Smooth muscle cell (in vitro differentiated cells): ENCODE measurements around the gene HELB. TPM values are rescaled to one million over a fixed set of nuclear protein-coding genes. Genes with fewer than 3 reads are reported as not detected.

Experiments used
- DNase-seq: peaks from one replicate; lab custom pipeline; 2025; ENCODE audit not compliant: unreplicated experiment; lab: John Stamatoyannopoulos, UW
- H2AFZ ChIP-seq: fragments of 200-600 bp; sonication (generic); 2 replicates; pipeline ENCODE4 v1.6.0; 2016; ENCODE audit warnings: antibody characterized with exemption, low read depth, mild to moderate bottlenecking
- H3F3A ChIP-seq: fragments of 200-600 bp; sonication (generic); 2 replicates; pipeline ENCODE4 v1.6.0; 2017; ENCODE audit warnings: antibody characterized with exemption, low read depth
- H3K27ac ChIP-seq: fragments of 200-600 bp; sonication (generic); 2 replicates; pipeline ENCODE4 v1.5.1; 2016; ENCODE audit warnings: low read depth, mild to moderate bottlenecking
- H3K27me3 ChIP-seq: fragments of 200-600 bp; sonication (generic); 2 replicates; pipeline ENCODE4 v1.6.1; 2016; ENCODE audit warnings: low read depth, mild to moderate bottlenecking
- H3K36me3 ChIP-seq: fragments of 200-600 bp; sonication (generic); 2 replicates; pipeline ENCODE4 v1.5.1; 2016; ENCODE audit warnings: low read depth
- H3K4me1 ChIP-seq: fragments of 200-600 bp; sonication (generic); 2 replicates; pipeline ENCODE4 v1.5.1; 2016; ENCODE audit warnings: low read depth
- H3K4me2 ChIP-seq: fragments of 200-600 bp; sonication (generic); 2 replicates; pipeline ENCODE4 v1.6.0; 2016; ENCODE audit warnings: mild to moderate bottlenecking
- H3K4me3 ChIP-seq: fragments of 200-600 bp; sonication (generic); 2 replicates; pipeline ENCODE4 v1.5.1; 2016; ENCODE audit warnings: mild to moderate bottlenecking
- H3K79me2 ChIP-seq: fragments of 200-600 bp; sonication (generic); 2 replicates; pipeline ENCODE4 v1.6.0; 2016; ENCODE audit warnings: low read depth, mild to moderate bottlenecking
- H3K9ac ChIP-seq: fragments of 200-600 bp; sonication (generic); 2 replicates; pipeline ENCODE4 v1.6.0; 2016; ENCODE audit warnings: low read depth
- H3K9me3 ChIP-seq: fragments of 200-600 bp; sonication (generic); replicated peaks from 2 replicates; pipeline ENCODE4 v1.5.1; 2016; ENCODE audit warnings: low read depth
- H4K20me1 ChIP-seq: fragments of 200-600 bp; sonication (generic); 2 replicates; pipeline ENCODE4 v1.6.0; 2016; ENCODE audit warnings: low read depth
- WGBS: methylation state at CpG from one replicate; pipeline ENCODE4 v1.1.7; 2016; ENCODE audit warnings: low lambda C conversion rate; 5-methylcytosine and 5-hydroxymethylcytosine counted together
- polyA plus RNA-seq: library from polyadenylated mRNA; unstranded; fragments of >200 nt; fragmentation: Nextera tagmentation; extraction: Ambion mirVana; gene quantifications from 2 replicates; pipeline ENCODE4 v1.2.1, GENCODE V29; 2016
- total RNA-seq: library from RNA; depleted of rRNA; stranded (reverse); fragments of >200 nt; gene quantifications from 2 replicates; pipeline ENCODE4 v1.2.3, GENCODE V29; 2014
- TF ChIP-seq, protein P1 (sequence below): fragments of 200-600 bp; sonication (generic); IDR thresholded peaks from 2 replicates; pipeline ENCODE4 v1.5.1; 2017; ENCODE audit warnings: borderline replicate concordance, mild to moderate bottlenecking, antibody characterized with exemption; ENCODE audit not compliant: insufficient read depth, poor library complexity, severe bottlenecking

The HELB gene
- total and polyA plus RNA-seq, 2 experiments from 2014 or later: 1.9 to 5.7 TPM

DNA sequence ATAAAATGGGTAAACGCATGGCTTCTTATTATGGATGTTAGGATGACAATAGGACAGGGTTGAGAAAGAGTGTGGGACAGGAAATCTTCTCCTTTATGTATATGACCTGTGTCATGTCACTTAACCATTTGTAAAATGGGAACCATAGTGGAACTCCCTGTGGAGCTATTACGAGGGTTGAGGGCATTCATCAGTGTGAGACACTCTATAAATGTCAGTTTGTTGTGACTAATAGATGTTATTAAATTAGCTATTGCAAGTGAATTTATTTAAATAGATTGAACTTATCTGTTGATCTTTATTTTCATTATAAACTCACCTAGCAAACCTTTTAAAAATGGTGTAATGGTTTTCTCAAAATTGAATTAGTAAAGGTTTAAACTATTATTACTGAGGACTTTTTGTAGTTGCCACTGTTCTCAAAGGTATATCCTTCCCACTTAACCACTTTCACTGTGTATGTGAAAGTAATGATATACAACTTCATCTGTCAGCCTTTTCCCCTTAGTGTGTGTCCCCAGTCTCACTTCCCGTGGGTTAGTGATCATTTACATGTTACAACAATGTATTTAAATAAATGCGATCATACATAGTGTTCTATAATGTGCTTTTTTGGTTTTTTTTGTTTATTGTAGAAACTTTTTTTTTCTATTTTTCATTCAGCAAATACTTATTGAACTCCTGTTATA is 17.1 kb downstream of the HELB start:
- H3K27ac ChIP-seq: no peak overlapping the region
- no peak overlapping the region for H3K4me3 ChIP-seq
- WGBS: 81% methylated on average over 4 of the region's 4 CpGs
- H3K9me3 ChIP-seq: no peaks in the 10 kb centered on the region
- H3K79me2 ChIP-seq: peaks cover 5% of the 10 kb centered on the region
- no peaks in the 10 kb centered on the region for H3K27me3 ChIP-seq
- H3K36me3 ChIP-seq: no peaks in the 10 kb centered on the region
- H4K20me1 ChIP-seq: no peaks in the 10 kb centered on the region
- no peak overlapping the region for H3K4me2 ChIP-seq
- TF ChIP-seq, protein P1, sequence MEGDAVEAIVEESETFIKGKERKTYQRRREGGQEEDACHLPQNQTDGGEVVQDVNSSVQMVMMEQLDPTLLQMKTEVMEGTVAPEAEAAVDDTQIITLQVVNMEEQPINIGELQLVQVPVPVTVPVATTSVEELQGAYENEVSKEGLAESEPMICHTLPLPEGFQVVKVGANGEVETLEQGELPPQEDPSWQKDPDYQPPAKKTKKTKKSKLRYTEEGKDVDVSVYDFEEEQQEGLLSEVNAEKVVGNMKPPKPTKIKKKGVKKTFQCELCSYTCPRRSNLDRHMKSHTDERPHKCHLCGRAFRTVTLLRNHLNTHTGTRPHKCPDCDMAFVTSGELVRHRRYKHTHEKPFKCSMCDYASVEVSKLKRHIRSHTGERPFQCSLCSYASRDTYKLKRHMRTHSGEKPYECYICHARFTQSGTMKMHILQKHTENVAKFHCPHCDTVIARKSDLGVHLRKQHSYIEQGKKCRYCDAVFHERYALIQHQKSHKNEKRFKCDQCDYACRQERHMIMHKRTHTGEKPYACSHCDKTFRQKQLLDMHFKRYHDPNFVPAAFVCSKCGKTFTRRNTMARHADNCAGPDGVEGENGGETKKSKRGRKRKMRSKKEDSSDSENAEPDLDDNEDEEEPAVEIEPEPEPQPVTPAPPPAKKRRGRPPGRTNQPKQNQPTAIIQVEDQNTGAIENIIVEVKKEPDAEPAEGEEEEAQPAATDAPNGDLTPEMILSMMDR: no peak
- no peak overlapping the region for H3K9ac ChIP-seq
- no peak for DNase-seq
- H3F3A ChIP-seq: no peaks in the 10 kb centered on the region
- H3K4me1 ChIP-seq: no peaks in the 10 kb centered on the region
- H2AFZ ChIP-seq: no peak overlapping the region

DNA sequence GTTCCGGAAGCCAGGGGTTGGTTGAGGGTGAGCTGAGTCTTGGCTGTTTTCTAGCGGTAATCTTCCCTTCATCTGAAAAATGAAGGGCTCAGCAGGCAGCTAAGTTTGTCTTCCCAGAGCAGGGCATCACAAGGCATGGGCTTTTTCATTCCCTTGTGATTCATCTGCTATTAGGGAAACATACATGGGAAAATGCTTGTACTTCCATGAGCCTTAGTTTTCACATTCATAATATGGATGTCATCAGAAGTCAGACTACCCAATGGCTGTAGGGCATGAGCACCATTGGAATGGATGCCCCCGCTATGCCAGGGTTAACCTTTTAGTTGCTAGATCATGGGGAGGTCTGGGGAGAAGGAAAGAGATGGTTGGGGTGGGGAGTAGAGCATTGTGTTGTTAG is 18.7 kb downstream of the HELB start:
- H3K27ac ChIP-seq: no peak overlapping the region
- H3K4me2 ChIP-seq: no peak overlapping the region
- H3K4me1 ChIP-seq: no peaks in the 10 kb centered on the region
- no peak for DNase-seq
- WGBS: 97% methylated on average over 3 of the region's 3 CpGs
- H3K27me3 ChIP-seq: no peaks in the 10 kb centered on the region
- H4K20me1 ChIP-seq: no peaks in the 10 kb centered on the region
- H3K36me3 ChIP-seq: no peaks in the 10 kb centered on the region
- H3F3A ChIP-seq: no peaks in the 10 kb centered on the region
- H2AFZ ChIP-seq: no peak overlapping the region
- H3K9me3 ChIP-seq: no peaks in the 10 kb centered on the region
- TF ChIP-seq, protein P1: no peak
- H3K9ac ChIP-seq: no peak overlapping the region
- H3K79me2 ChIP-seq: no peaks in the 10 kb centered on the region
- H3K4me3 ChIP-seq: no peak overlapping the region

DNA sequence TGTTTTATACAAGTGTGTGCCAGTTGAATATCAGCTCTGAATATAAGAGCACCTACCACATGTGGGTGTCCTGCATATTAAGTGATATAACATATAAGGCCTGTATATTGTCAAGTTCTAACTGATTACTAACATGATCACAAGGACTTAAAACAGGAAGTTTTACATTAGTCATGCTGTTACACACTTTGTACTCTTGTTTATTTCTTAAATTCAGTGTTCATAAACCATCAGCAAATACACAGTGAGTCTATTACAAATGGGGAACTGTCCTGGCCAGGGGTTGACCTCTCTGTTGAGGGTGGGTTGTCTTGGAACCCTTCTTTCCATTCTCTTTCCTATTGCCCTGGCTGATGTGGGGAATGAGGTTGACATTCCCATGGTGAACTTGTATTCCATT is 19.1 kb downstream of the HELB start:
- H3F3A ChIP-seq: no peaks in the 10 kb centered on the region
- H3K4me2 ChIP-seq: no peak overlapping the region
- H4K20me1 ChIP-seq: no peaks in the 10 kb centered on the region
- no peak overlapping the region for H3K27ac ChIP-seq
- no peak for DNase-seq
- H3K9ac ChIP-seq: no peak overlapping the region
- H3K9me3 ChIP-seq: no peaks in the 10 kb centered on the region
- H3K36me3 ChIP-seq: no peaks in the 10 kb centered on the region
- H3K79me2 ChIP-seq: no peaks in the 10 kb centered on the region
- no peak overlapping the region for H2AFZ ChIP-seq
- TF ChIP-seq, protein P1: no peak
- H3K4me3 ChIP-seq: no peak overlapping the region
- H3K27me3 ChIP-seq: no peaks in the 10 kb centered on the region
- no peaks in the 10 kb centered on the region for H3K4me1 ChIP-seq

DNA sequence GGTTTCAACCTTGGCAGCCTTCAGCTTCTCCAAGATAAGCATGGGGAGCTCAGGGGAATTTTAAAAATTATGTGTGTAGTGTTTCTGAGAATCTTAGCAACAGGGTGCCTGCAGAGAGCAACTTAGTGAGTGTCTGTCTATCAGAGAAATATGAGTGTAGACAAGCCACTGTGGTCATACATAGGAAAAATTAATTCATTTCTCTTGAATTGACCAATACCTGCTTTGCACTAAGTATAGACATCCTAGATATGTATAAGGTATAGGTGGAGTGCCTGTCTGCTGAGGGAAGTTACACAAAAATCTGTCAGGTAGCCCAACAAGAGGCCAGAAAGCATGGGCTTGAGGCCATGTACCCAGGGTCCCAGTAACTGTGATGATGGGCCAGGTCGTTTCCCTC is 20.7 kb downstream of the HELB start:
- no peaks in the 10 kb centered on the region for H3K4me1 ChIP-seq
- H3K4me3 ChIP-seq: no peak overlapping the region
- H3F3A ChIP-seq: no peaks in the 10 kb centered on the region
- no peak overlapping the region for H3K9ac ChIP-seq
- no peaks in the 10 kb centered on the region for H3K27me3 ChIP-seq
- WGBS: 84% methylated on average over 1 of the region's 1 CpG
- no peaks in the 10 kb centered on the region for H3K9me3 ChIP-seq
- TF ChIP-seq, protein P1: no peak
- H2AFZ ChIP-seq: no peak overlapping the region
- DNase-seq: no peak
- H3K36me3 ChIP-seq: no peaks in the 10 kb centered on the region
- no peak overlapping the region for H3K4me2 ChIP-seq
- H3K79me2 ChIP-seq: no peaks in the 10 kb centered on the region
- no peak overlapping the region for H3K27ac ChIP-seq
- H4K20me1 ChIP-seq: no peaks in the 10 kb centered on the region
